IMR-90 (cell line): ENCODE results near the gene SRPK3. TPM values are rescaled to one million over a fixed set of nuclear protein-coding genes. Genes with fewer than 3 reads are reported as not detected.

Experiments used
- ATAC-seq: fragments of 200-7000 bp; cut with Tn5 transposase; 2 replicates; pipeline ENCODE4 v1.9.1; 2020; ENCODE audit warnings: low read depth, mild to moderate bottlenecking, moderate library complexity
- BruUV-seq: library from RNA; stranded (reverse); fragments of 400-500 nt; replicated peaks from 2 replicates; lab custom pipeline; 2021; lab: Mats Ljungman, UMichigan
- CTCF ChIA-PET: fragments of 300-600 bp; formaldehyde crosslinking; extraction: SDS; loops from one replicate; lab custom pipeline; 2021; ENCODE audit warnings: antibody characterized with exemption; lab: Yijun Ruan, JAX
- POLR2A ChIA-PET: fragments of 300-600 bp; sonication (Branson Sonifier 250); formaldehyde crosslinking; loops from one replicate; lab custom pipeline; 2022; ENCODE audit warnings: antibody characterized with exemption; ENCODE audit not compliant: unreplicated experiment; lab: Charles Lee
- DNase-seq: peaks from one replicate; pipeline ENCODE4 v3.0.0; 2013
- H2AFZ ChIP-seq: replicated peaks from 2 replicates; pipeline ENCODE3; 2013; ENCODE audit warnings: low read length, mild to moderate bottlenecking; ENCODE audit not compliant: poor library complexity
- H2AK5ac ChIP-seq: 2 replicates; pipeline ENCODE4 v1.6.1; 2013; ENCODE audit warnings: low read depth, low read length, inconsistent platforms
- H2AK9ac ChIP-seq: replicated peaks from 2 replicates; pipeline ENCODE3; 2013; ENCODE audit warnings: mild to moderate bottlenecking, low read depth, low read length, moderate library complexity; ENCODE audit not compliant: poor library complexity
- H2BK120ac ChIP-seq: 2 replicates; pipeline ENCODE4 v1.6.1; 2013; ENCODE audit warnings: low read depth, low read length, inconsistent platforms
- H2BK15ac ChIP-seq: 3 replicates; pipeline ENCODE4 v1.6.1; 2013; ENCODE audit warnings: low read depth, low read length, inconsistent platforms
- H2BK20ac ChIP-seq: 2 replicates; pipeline ENCODE4 v1.6.1; 2013; ENCODE audit warnings: low read depth, mild to moderate bottlenecking, inconsistent platforms, low read length, moderate library complexity
- H2BK5ac ChIP-seq: 2 replicates; pipeline ENCODE4 v1.6.1; 2013; ENCODE audit warnings: mild to moderate bottlenecking, low read depth, low read length, inconsistent platforms; ENCODE audit not compliant: poor library complexity, severe bottlenecking
- H3K14ac ChIP-seq: replicated peaks from 2 replicates; pipeline ENCODE4 v1.6.1; 2013; ENCODE audit warnings: low read depth, low read length, inconsistent platforms
- H3K18ac ChIP-seq: 2 replicates; pipeline ENCODE4 v1.6.1; 2013; ENCODE audit warnings: low read depth, low read length, control low read depth
- H3K23ac ChIP-seq: 2 replicates; pipeline ENCODE4 v1.6.1; 2013; ENCODE audit warnings: low read depth, low read length, inconsistent platforms
- H3K27ac ChIP-seq: 2 replicates; pipeline ENCODE4 v1.5.1; 2013; ENCODE audit warnings: mild to moderate bottlenecking, control low read depth, low read length; ENCODE audit not compliant: insufficient read depth
- H3K27me3 ChIP-seq: 2 replicates; pipeline ENCODE4 v1.6.1; 2013; ENCODE audit warnings: low read length; ENCODE audit not compliant: control insufficient read depth, insufficient read depth
- H3K36me3 ChIP-seq: 2 replicates; pipeline ENCODE4 v1.6.1; 2013; ENCODE audit warnings: low read length, mixed read lengths; ENCODE audit not compliant: control insufficient read depth, insufficient read depth
- H3K4ac ChIP-seq: 2 replicates; pipeline ENCODE4 v1.6.1; 2013; ENCODE audit warnings: low read depth, low read length, inconsistent platforms
- H3K4me1 ChIP-seq: 2 replicates; pipeline ENCODE4 v1.6.1; 2013; ENCODE audit warnings: low read length, mixed read lengths; ENCODE audit not compliant: control insufficient read depth, insufficient read depth
- H3K4me2 ChIP-seq: 2 replicates; pipeline ENCODE4 v1.6.1; 2013; ENCODE audit warnings: low read depth, mild to moderate bottlenecking, control low read depth, low read length, moderate library complexity
- H3K4me3 ChIP-seq: 2 replicates; pipeline ENCODE4 v1.5.1; 2013; ENCODE audit warnings: low read depth, mild to moderate bottlenecking, control low read depth, low read length, moderate library complexity; ENCODE audit not compliant: insufficient read depth
- H3K56ac ChIP-seq: 2 replicates; pipeline ENCODE4 v1.6.1; 2013; ENCODE audit warnings: low read length, inconsistent platforms; ENCODE audit not compliant: insufficient read depth; ENCODE audit errors: extremely low read depth
- H3K79me1 ChIP-seq, 2 experiments: 2 replicates each; pipeline ENCODE4 v1.6.1; 2013; ENCODE audit warnings: low read length in 2 of 2, inconsistent platforms in 1 of 2, low read depth in 1 of 2
- H3K9ac ChIP-seq: 2 replicates; pipeline ENCODE4 v1.6.1; 2013; ENCODE audit warnings: low read depth, low read length, control low read depth
- H3K9me1 ChIP-seq: 2 replicates; pipeline ENCODE4 v1.6.1; 2013; ENCODE audit warnings: low read length, inconsistent platforms; ENCODE audit not compliant: insufficient read depth
- H3K9me3 ChIP-seq: 2 replicates; pipeline ENCODE4 v1.6.1; 2013; ENCODE audit warnings: low read length; ENCODE audit not compliant: control insufficient read depth, insufficient read depth
- H4K20me1 ChIP-seq: 2 replicates; pipeline ENCODE4 v1.6.1; 2013; ENCODE audit warnings: low read length, inconsistent platforms; ENCODE audit not compliant: insufficient read depth
- H4K5ac ChIP-seq: 2 replicates; pipeline ENCODE4 v1.6.1; 2013; ENCODE audit warnings: mild to moderate bottlenecking, low read depth, low read length, control low read depth
- H4K8ac ChIP-seq, 2 experiments: 2 replicates each; pipeline ENCODE4 v1.6.1; 2013; ENCODE audit warnings: low read depth in 2 of 2, low read length in 2 of 2, control low read depth in 1 of 2, inconsistent platforms in 1 of 2
- H4K91ac ChIP-seq: 2 replicates; pipeline ENCODE4 v1.6.1; 2013; ENCODE audit warnings: low read depth, low read length, inconsistent platforms; ENCODE audit not compliant: insufficient read depth
- CTCF ChIP-seq: conservative IDR thresholded peaks from 2 replicates; pipeline ENCODE4 v1.5.1; 2012; ENCODE audit warnings: mild to moderate bottlenecking, low read depth, low read length, improper control_type of control experiment
- ELK1 ChIP-seq: fragments of 150-350 bp; IDR thresholded peaks from 2 replicates; pipeline ENCODE4 v1.6.1; 2016; ENCODE audit warnings: low read depth, mild to moderate bottlenecking, low read length, moderate library complexity, borderline replicate concordance
- MAZ ChIP-seq: IDR thresholded peaks from 2 replicates; pipeline ENCODE4 v1.6.1; 2012; ENCODE audit warnings: low read depth, mild to moderate bottlenecking, low read length, improper control_type of control experiment, moderate library complexity, borderline replicate concordance
- SMC3 ChIP-seq: fragments of 150-350 bp; IDR thresholded peaks from 2 replicates; pipeline ENCODE4 v1.6.1; 2016; ENCODE audit warnings: low read depth, mild to moderate bottlenecking, antibody characterized with exemption, low read length, moderate library complexity
- WGBS, 2 experiments: methylation state at CpG; one replicate each; pipeline versions ENCODE4 v1.1.5 to v1.1.7; 2013; ENCODE audit warnings: missing lambda C conversion rate in 2 of 2; ENCODE audit not compliant: insufficient read length in 1 of 2; ENCODE audit errors: extremely low coverage in 2 of 2; 5-methylcytosine and 5-hydroxymethylcytosine counted together
- dilution Hi-C: fragments of 300-500 bp; cut with HindIII; formaldehyde crosslinking; loops from one replicate; pipeline ENCODE4 v1.14.3; 2018; ENCODE audit warnings: low sequenced_read_pairs; ENCODE audit not compliant: unreplicated experiment
- in situ Hi-C: fragments of 300-500 bp; cut with MboI; formaldehyde crosslinking; loops from 3 replicates; pipeline ENCODE4 v1.14.3; 2019; ENCODE audit warnings: low sequenced_read_pairs, inconsistent platforms, mixed read lengths
- intact Hi-C: fragments of 100-400 bp; cut with micrococcal nuclease; formaldehyde crosslinking; loops from 2 replicates; pipeline ENCODE4 v1.10.0; 2022
- polyA plus RNA-seq, 3 experiments: library from polyadenylated mRNA; depleted of rRNA; stranded (reverse); fragments of >200 nt; gene quantifications; 2 replicates each; pipeline ENCODE4 v1.2.3, GENCODE V29; 2012; ENCODE audit warnings: low replicate concordance in 1 of 3
- total RNA-seq: library from RNA; depleted of rRNA; stranded (reverse); fragments of >200 nt; gene quantifications from 2 replicates; pipeline ENCODE4 v1.2.3, GENCODE V29; 2012

Gene SRPK3
- total and polyA plus RNA-seq, 2 of the 4 experiments (the other 2 are of a cell fraction) = 0.36 to 0.70 TPM

- no peak overlapping the region for H4K5ac ChIP-seq
- no peak overlapping the region; the same call in 1 of the 2 replicates for H3K14ac ChIP-seq
- H3K18ac ChIP-seq = no peak overlapping the region
- H3K36me3 ChIP-seq = no peaks in the 10 kb centered on the region; the same call in 1 of the 2 replicates
- in situ Hi-C loops (loop anchor here (10.0 kb wide), 1 partner anchor 200 kb away; no protein-coding TSS in a partner anchor), dilution Hi-C loops (no loop called here), intact Hi-C loops (loop anchor here (1.0 kb wide), 2 partner anchors 183 to 189 kb away; no protein-coding TSS in a partner anchor)
- no peak overlapping the region for H2BK20ac ChIP-seq
- H3K4me1 ChIP-seq = peaks cover 17% of the 10 kb centered on the region
- ATAC-seq (no peak), DNase-seq (no peak)
- H3K23ac ChIP-seq = no peak overlapping the region
- no peak overlapping the region for H2BK120ac ChIP-seq
- peak overlapping the region; percentile 91; the same call in 1 of the 2 replicates for H4K91ac ChIP-seq
- H3K4ac ChIP-seq = peak overlapping the region; percentile 69; the same call in 1 of the 2 replicates
- H3K9ac ChIP-seq = peak overlapping the region; percentile 72
- peak overlapping the region; percentile 66; the same call in 1 of the 2 replicates for H3K4me2 ChIP-seq
- ChIA-PET CTCF (no interaction called here), POLR2A (no interaction called here)
- H3K9me1 ChIP-seq = no peaks in the 10 kb centered on the region
- no peak overlapping the region for H3K4me3 ChIP-seq
- no peak overlapping the region for H3K56ac ChIP-seq
- H2BK5ac ChIP-seq = peak overlapping the region; percentile 46
- peak overlapping the region; percentile 94 for H2AK9ac ChIP-seq
- no peak overlapping the region for H2BK15ac ChIP-seq
- H3K27ac ChIP-seq = peak overlapping the region; percentile 94
- WGBS, 2 experiments = no CpG with 5 or more reads among the region's 7 CpGs
- BruUV-seq = no TSS peak
- H3K27me3 ChIP-seq = no peaks in the 10 kb centered on the region
- 0 out of 4 replicates have a peak overlapping the region, but pooled peaks of 1 of the 2 experiments have one; percentile 45 for H4K8ac ChIP-seq
- H4K20me1 ChIP-seq = no peaks in the 10 kb centered on the region; the same call in 1 of the 2 replicates
- peak overlapping the region; percentile 63 for H2AFZ ChIP-seq
- H2AK5ac ChIP-seq = peak overlapping the region; percentile 88
- no peaks in the 10 kb centered on the region; the same call in 1 of the 2 replicates for H3K9me3 ChIP-seq
- H3K79me1 ChIP-seq = peaks cover 0 to 17% of the 10 kb centered on the region in 2 experiments; a peak in 2 of 4 replicates
- TF ChIP-seq ELK1 = no peak
- TF ChIP-seq MAZ = no peak
- no peak for TF ChIP-seq SMC3
- TF ChIP-seq CTCF = no peak
Measured at GRCh38 chrX:153764786-153765137, 16.1 kb upstream of the SRPK3 start.
